HG03460 (cell line): Measurements from ENCODE around the gene CCDC88C.

Experiments used
- ATAC-seq: cut with Tn5 transposase; IDR thresholded peaks from one replicate; pipeline ENCODE4 v1.9.1; 2021; ENCODE audit not compliant: unreplicated experiment

Gene CCDC88C

DNA sequence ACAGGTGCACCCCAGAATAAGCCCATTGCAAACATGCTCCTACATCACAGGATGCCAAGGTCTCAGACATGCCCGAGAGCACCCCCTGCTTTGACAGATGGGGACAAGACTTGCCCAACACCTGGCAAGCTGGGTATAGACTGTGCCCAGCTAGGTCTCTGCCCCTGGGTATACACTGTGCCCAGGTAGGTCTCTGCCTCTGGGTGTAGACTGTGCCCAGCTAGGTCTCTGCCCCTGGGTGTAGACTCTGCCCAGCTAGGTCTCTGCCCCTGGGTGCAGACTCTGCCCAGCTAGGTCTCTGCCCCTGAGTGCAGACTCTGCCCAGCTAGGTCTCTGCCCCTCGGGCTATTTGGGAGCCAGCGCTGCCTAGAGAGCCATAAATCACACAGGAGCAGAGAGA, 85.9 kb downstream of the CCDC88C start:
- no peak for ATAC-seq

DNA sequence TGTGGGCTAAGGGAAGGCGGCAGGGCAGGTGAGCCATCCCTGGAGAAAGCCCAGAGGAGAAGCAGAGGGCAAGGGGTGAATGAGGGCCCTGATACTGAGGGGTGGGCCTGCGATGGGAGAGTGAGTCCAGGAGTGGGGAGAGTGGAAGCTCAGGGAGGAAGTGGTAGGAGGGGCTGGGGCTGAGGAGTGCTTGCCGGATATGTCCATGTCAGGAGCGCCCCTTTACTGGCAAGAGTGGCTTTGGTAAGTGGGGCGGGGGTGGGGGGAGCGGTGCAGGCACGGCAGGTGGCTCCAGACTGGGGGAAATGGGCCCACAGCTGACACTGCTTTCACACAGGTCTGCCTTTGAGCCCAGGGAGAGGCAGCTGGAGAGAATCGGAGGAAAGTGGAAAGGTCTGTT, 86.8 kb downstream of the CCDC88C start:
- ATAC-seq = no peak

DNA sequence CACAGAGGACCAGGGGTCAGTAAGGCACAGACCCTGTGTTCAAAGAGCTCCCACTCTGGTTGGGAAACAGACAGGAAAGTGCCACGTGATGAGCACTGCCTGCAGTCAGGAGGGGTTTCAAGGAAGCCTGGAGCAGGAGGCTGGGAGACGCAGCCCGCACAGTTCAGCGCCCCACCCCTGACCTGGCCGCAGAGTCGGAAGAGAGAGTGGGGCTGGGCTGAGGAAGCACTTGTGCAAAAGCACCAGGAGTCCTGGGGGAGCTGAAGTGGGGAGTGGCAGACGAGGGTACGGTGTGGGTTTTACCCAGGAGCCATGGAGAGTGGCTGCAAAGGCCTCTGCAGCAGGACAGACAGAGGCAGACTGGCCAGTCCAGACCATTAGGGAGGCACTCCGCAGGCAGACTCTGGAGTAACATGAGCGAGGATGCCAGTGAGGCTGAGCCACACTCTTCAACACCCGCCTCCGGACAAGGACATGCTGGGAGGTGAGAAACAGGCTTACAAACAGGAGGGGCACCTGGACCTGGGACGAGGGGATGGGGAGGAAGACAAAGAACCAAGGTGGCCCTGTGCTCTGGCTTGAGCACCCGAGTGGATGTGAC, 87.4 kb downstream of the CCDC88C start:
- ATAC-seq = no peak

DNA sequence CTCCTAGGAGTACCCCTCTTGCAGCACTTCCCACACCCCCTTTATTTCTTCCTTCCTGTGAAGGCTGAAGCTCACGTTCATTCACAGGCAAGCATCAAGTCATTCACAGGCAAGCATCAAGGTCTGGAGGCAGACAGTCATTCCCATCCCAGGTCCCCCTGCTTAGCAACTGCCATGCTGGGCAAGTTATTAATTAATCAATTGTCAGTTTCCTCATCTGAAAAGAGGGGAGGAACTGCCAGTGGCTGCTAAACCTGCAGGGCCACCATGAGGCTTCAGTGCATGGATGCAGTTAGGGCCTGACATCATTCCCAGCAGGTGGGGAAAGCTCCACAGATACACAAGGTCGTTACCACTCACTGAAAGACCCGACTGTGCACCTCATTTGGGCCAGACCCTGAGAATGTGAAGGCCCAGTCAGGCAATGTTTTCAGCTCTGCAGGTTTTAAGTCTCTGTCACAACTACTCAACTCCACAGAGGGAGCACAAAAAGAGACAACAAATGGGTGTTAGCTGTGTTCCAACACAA, 88.1 kb downstream of the CCDC88C start:
- ATAC-seq = no peak

DNA sequence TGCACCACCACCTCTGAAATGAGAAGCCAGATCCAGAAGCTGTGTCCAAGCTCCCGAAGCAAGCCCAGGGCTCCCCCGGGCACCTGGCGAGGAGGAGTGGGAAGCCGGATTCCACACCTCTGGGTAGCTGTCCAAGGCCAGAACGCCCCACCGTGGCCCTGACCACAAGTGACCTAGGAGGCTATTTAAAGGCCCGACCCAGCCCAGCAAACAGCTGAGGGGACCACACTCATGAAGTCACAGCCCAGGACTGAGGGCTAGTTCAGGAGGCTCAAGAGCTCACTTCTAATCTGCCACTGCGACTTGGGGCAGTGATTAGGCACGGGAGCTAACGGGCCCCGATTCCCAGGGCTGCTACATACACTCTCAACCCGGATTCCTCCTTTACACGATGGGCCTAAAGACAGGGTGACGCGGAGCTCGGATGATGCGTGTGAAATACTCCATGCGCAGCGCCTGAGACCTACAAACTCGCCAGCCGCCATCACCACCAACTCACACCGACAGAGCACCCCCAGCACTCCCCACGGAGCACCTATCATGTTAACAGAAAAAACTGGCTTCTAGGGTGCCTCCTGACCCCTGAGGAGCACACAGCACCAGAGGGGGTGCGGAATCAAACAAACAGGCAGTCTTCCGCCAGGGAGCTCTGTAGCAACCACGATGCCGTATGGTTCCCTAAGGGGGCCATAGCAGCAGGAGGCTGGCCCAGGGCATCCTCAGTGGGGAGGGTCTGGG, 89.1 kb downstream of the CCDC88C start:
- ATAC-seq = no peak

DNA sequence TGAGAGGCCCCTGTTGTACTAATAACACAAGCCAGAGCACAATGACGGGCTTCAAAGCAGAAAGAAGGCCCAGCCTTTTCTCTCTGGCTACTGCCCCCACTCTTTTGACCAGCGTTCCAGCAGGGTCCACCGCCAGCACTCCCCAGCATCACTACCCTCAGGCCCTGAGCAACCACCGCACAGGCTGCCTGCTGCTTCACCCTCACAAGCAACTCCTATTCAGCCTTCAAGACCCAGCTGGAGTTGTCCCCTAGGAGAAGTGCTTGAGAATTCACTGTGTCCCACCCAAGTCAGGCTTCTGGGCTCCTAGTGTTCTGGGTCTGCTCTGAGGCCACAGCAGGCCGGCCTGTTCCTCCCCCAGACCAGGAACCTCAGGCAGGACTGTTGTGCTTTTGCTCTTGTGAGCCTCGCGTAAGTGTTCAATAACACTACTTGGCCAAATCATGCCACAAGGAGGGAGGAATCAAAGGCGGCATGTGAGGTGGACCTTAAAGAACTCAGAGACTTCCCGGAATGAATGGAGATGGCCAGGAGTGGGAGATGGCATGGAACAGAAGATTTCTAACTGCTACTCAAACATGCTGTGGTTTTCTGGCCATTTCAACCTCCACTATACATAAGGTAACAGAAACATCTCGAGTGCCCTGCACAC, 89.8 kb downstream of the CCDC88C start:
- ATAC-seq = no peak

DNA sequence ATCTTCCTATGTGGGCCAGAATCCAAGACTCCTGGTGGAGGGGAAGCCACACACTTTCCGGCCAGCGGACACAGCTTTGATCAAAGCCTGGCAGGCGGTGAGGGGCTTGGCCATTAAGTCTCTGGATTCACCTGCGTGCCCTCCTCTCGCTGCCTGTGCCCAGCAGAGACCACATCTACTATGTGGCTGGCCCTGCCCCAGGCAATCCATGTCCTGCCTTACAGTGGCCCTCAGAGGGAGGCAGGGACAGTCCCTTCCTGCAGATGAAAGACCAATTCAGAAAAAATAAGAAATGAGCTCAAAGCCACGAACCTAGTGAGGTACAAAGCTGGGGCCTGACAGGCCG, 90.4 kb downstream of the CCDC88C start:
- ATAC-seq = no peak

DNA sequence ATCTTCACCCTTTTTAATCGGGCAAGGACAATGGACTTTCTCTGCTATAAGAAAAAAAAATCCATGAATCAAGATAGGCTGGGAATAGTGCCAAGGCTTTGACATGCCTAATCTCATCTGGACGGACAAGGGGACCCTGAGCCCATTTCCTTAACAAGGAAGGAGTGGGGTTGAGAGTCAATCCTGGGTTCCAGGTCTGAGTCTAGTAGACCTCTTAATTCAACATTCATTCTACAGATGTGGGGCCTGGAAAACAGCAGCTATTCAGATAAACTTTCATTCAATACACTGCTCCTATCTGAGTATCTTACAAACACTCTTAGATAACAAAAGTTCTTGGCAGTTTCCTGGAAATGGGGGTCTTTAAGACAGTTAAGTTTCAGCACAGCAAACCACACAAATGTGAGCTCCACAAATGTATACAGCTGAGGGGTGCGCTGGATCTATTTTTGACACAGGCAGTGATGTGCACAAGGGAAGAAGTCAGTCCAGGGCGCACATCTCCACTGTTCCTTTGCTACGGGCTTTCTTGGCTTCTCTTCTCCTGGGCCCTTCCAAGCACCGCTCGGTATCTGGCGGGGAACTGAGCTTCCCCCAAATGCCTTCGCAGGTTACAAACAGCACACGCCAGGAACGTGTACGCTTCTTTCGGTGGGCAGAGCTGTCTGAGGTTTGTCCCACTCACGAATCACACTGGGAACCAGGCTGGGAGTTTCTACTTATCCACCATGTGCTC, 90.9 kb downstream of the CCDC88C start:
- ATAC-seq = no peak

DNA sequence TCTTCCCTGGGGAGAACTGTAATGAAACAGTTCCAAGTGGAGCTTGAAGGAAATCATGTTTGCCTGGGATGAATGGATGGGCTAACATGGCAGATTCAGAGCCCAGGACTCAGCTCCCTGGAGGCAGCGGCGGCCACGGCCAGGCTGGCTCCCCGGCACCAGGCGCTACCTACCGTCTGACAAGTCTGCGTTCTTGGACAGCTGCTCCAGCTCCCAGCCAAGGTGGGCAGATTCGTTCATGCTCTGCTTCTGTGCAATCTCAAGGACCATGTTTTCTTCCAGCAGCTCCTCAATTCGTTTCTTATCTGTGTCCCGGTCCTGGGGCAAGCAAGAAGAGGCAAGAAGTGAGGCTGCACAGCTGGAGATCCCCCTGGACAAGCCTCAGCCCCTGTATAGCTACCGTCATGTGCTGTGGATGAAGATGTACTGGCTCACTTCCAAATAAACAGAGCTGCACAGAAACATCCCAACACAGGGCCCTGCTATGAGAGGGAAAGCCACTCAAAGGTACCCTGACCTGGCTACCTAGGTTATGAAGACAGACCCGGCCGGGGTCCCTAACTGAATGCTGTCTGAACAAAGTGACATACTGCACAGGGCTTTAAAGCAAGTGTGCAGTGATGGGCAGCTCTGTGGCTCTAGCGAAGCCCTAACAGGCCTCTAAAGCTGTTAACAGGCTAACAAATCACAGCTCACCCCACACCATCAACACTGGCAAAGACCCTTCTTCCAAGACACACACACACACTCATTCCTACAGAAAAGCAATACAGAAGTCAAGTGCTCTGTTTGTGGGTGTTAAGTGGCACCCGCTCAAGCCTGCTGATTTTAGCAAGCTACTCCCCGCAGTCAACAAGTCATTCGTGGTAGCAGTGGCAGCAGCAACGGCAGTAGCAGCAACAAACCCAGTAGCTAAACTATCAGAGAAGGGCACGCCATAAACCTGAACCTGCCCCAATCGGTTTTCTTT, 92.7 kb downstream of the CCDC88C start:
- ATAC-seq = no peak

DNA sequence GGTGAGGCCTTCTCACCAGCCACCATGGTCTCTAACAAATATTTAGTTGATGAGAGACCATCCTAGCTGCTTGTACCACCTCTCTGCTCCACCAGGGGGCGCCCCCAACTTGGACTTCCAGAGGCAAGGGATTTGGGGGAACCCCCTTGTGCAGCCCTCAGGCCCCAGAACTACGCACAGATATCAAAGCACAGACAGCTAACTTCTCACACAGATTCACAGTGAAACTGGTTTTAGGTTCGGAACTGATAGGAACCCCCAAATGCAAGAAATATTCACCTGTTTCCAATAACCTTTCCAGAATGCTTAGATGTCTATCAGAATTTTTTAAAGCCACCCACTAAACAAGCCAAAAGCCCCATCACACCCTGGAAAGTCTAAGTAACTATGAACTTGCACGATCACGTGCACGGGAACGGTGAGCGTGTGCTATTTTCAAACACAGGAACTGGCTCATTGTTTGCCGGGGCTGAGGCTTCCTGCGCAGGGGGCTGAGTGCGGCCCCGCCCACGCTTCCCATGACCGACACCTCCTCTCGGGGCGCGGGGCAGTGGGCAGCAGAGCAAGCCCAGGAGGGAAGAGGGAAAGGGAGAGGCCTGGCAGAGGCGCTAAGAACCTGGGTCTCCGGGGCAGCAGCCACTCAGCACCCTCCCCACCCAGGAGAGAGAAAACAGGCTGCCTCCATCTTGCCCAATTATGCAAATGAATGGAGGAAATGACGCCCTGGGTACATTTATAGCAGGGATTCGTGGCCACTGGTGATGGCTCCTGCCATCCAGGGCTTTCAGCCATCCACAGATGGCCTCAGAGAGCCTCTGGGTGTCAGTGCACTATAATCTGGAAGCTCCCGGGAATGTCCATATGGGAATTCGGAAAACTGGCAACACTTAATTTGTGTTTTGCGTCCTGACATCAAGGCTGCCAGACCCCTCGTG, 93.7 kb downstream of the CCDC88C start:
- ATAC-seq = peak; percentile 64

DNA sequence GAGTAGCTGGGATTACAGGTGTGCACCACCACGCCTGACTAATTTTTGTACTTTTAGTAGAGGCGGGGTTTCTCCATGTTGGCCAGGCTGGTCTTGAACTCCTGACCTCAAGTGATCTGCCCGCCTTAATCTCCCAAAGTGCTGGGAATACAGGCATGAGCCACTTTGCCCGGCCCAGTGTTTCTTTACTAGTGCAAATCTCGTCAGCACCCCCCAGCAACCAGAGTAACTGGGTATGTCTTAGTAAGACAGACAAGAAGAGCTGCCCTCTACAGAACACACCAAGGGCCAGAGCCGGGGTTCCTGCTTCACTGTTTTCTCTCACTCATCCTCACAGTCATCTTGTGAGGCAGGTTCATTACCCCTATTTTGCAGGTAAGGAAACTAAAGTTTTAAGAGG, 94.6 kb downstream of the CCDC88C start:
- no peak for ATAC-seq

DNA sequence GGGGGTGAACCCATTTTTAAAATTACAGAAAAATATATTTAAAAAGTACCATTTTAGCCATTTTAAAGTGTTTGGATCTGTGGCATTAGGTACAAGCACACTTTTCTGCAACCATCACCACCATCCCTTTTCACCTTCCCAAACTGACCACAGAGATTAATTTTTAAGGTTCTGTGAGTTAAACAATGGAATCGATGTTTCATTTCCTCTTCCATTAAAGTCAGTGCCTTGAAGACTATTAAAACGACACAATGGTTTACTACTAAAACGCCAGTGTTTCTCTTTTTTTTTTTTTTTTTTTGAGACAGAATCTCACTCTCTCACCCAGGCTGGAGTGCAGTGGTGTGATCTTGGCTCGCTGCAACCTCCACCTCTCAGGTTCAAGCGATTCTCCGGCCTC, 95.0 kb downstream of the CCDC88C start:
- no peak for ATAC-seq

DNA sequence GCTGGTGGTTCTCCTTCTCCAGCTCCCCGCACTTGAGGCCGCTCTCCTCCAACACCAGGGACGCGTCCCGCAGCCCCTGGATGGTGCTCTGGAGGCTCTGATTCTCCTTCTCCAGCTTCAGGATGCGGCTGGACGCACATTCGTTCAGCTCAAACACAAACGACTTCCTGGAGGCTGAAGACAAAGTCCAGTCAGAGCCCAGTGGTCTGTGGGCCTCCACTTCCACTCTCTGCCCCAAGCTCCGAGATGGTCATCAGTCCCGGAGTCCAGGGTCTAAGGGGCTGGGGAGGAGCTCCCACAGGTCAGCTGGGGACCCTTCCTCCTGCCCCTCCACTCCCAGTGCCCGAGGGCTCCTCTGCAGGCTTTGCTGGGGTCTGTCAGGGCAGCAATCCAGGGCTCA, 96.5 kb downstream of the CCDC88C start:
- no peak for ATAC-seq

DNA sequence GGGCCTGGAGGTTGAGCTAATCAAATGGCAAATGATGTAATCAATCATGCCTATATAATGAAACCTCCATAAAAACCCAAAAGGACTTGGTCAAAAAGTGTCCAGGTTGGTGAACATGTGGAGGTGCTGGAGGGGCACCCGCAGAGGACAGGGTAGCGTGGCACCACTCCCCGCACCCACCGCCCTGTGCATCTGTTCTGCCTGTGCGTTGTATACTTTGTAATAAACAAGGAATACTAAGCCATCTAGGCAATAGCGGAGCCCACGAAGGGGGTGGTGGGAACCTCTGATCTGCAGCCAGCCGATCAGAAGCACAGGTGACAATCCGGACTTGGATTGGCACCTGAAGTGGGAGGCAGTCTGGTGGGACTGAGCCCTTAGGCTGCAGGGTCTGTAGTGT, 97.4 kb downstream of the CCDC88C start:
- ATAC-seq = no peak

DNA sequence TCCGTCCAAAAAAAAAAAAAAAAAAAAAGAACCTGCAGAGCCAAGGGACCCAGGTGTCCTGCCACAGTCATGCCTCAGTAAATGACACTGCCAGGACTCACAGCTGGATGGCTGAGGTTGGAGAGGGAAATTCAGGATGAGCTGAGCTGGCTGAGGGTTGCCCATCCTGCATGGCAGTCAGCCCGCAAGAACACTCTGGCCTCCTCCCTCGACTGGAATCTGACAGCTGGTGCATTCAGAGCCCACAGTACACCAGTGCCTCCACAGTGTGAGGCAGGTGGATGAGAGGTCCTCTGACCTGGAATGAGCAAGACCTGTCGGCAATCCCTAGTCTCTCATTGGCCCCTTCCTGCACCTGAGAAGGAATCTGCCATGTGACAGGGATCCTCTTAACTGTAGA, 98.7 kb downstream of the CCDC88C start:
- ATAC-seq = no peak

DNA sequence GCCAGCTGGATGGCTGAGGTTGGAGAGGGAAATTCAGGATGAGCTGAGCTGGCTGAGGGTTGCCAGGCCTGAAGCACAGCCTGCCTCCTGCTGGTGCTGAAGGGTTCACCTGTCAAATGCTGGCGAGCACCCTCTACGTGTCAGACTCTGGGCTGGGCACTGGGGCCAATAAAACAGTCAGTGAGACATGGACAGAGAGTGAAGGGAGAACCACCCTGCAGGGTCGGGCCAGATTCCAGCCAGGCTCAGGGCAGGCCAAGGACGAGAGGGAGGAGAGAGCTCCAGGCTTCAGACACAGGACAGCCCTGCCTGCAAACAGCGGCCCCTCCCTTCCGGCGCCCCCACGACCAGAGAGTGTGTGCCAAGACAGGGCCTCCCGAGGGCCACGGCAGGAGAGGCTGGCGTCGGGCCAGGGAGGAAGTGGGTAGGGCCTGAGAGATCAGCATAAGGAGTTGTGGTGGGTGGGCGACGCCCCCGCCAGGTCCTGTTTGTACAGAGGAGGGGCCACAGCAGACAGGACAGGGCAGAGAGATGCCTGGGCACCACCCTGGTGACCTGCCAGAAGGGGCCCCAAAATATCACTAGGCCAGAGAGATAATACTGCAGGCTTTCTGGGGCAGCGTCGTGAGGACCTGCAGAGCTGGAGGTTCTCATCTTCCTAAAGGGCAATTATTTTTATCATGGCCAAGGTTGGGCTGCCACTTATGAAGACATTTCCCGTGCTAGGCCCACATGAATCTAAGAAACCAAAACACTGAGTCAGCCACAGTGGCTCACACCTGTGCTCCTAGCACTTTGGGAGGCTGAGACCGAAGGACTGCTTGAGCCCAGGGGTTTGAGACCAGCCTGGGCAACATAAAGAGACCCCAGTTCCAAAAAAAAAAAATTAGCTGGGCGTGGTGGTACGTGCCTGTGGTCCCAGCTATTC, 100.0 kb downstream of the CCDC88C start:
- no peak for ATAC-seq

DNA sequence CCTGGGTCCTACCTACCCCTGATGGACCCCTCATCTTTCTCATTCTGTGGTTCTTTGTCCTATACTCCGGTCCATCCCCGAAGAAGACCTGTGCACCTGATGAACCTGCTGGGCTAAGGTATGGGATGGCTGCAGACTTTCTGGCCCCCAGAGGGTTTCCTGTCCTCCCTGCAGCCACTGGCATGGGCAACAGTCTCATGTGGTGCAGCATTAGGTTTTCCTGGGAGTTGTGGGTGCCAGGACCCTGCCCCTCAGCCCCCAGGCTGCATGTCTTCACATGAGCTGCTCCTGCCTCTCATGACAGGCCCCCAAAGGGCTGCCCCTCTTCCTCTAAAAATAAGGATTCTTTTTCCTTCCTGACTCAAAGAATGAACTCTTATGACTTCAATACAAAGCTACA, 100.9 kb downstream of the CCDC88C start:
- ATAC-seq = no peak

DNA sequence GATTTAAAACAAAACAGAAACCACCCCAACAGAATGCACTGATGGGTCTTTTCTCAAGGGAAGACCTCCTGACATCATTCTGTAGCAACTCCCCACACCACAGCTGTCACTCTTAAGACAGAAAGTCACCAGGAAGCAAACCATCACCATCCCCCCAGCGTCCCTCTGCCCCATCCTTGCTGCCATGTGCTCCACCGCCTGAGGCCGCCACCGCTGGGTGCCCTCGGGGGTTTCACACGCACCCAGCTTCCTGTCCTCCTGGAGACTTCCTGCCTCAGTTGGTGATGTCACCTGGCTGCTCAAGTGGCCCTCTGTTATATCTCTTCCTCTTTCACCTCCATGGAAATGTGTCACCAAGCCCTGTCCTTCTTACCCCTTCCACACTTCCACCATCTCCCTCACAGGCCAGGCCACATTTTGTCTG, 101.8 kb downstream of the CCDC88C start:
- ATAC-seq = peak; percentile 85
